ENCODE results near the gene EXT2.

GRCh38 chr11:44082645-44083044, 12.8 kb upstream of the EXT2 start:
- no peak for TF ChIP-seq CTCF (IDR thresholded peaks at IDR 0.05; ENCODE audit: insufficient read depth, low read depth, low read length)
- TF ChIP-seq EZH2 (IDR thresholded peaks at IDR 0.05; ENCODE audit: insufficient read depth, low read length): no peak

Measured in astrocyte (in vitro differentiated cells and primary cell).